GM12891 (cell line): ENCODE measurements around the gene XXYLT1.

Experiments used
- PAX5 ChIP-seq: IDR thresholded peaks from 2 replicates; pipeline ENCODE4 v1.6.1; 2011; ENCODE audit warnings: low read length, moderate library complexity, mild to moderate bottlenecking; ENCODE audit not compliant: insufficient read depth, severe bottlenecking
- POLR2A ChIP-seq: IDR thresholded peaks from 2 replicates; pipeline ENCODE4 v1.6.1; 2011; ENCODE audit warnings: low read depth, low read length, control low read depth
- POLR2AphosphoS5 ChIP-seq: IDR thresholded peaks from 2 replicates; pipeline ENCODE4 v1.6.1; 2011; ENCODE audit warnings: low read depth, low read length, control low read depth
- SPI1 ChIP-seq: IDR thresholded peaks from 2 replicates; pipeline ENCODE4 v1.6.1; 2011; ENCODE audit warnings: low read depth, low read length, control low read depth
- TAF1 ChIP-seq: IDR thresholded peaks from 2 replicates; pipeline ENCODE4 v1.6.1; 2011; ENCODE audit warnings: low read depth, low read length, control low read depth

DNA sequence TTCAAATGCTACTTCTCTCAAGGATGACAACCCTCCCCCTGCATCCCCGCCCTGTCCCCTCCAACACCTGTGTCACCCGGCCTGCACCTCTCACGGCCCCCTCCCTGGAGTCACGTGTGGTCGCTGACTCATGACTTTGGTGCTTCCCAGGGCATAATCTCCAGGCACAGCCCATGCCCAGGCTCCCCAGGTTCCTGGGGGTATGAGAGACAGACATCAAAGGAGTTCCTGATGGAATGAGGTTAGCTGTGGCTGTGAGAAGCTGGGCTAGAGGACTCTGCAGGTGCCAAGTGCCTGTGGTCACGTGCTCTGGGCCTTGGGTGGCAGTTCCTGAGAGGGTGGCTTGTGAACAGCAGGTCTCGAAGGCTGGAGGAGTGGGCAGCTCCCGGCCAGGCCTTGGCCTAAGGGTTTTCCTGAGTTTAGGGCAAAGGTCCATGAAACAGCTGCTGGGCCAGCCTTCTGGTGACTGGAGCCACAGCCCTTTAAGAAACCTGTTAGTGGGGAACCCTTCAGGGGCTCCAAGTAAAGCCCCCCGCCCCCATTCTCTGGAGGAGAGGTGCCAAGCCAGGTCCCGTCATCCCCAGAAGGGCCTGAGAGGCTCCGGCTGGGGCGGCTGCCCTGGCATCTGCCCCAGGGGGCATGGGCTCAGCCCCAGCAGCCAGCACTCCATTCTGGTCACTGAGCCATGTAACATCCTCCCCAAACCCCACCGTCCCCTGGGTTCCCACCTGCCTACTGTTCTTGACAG, 230.0 kb downstream of the XXYLT1 start:
- TF ChIP-seq POLR2AphosphoS5 (no peak), POLR2A (no peak), SPI1 (no peak), TAF1 (no peak), PAX5 (no peak)
